Upper lobe of left lung (tissue), 4 donors: ENCODE data around the gene PAPOLA.

Experiments
- EP300 ChIP-seq, 4 donors: sonication (generic); formaldehyde crosslinking; IDR thresholded peaks; one replicate each; pipeline ENCODE4 v1.5.1; 2017; ENCODE audit warnings: antibody characterized with exemption in 4 of 4, control low read depth in 2 of 4
- POLR2A ChIP-seq, 4 donors: fragments of 450-650 bp; IDR thresholded peaks; one replicate each; pipeline ENCODE4 v1.5.1; 2016 to 2017; ENCODE audit warnings: antibody characterized with exemption in 4 of 4, mild to moderate bottlenecking in 2 of 4
- POLR2AphosphoS5 ChIP-seq, 2 donors: sonication (generic); formaldehyde crosslinking; IDR thresholded peaks; one replicate each; pipeline ENCODE4 v1.5.1; 2017; ENCODE audit warnings: antibody characterized with exemption in 2 of 2
- TF ChIP-seq, protein P1 (sequence below), 6 experiments: fragments of 450-650 bp in 4 of 6; fragments of 200-600 bp in 2 of 6; sonication (generic) in 2 of 6; IDR thresholded peaks; one replicate each; pipeline ENCODE4 v1.5.1; 2016 to 2019; ENCODE audit warnings: antibody characterized with exemption in 6 of 6

GRCh38 chr14:96512602-96513397 is 10.6 kb downstream of the PAPOLA start:
- TF ChIP-seq, protein P1, sequence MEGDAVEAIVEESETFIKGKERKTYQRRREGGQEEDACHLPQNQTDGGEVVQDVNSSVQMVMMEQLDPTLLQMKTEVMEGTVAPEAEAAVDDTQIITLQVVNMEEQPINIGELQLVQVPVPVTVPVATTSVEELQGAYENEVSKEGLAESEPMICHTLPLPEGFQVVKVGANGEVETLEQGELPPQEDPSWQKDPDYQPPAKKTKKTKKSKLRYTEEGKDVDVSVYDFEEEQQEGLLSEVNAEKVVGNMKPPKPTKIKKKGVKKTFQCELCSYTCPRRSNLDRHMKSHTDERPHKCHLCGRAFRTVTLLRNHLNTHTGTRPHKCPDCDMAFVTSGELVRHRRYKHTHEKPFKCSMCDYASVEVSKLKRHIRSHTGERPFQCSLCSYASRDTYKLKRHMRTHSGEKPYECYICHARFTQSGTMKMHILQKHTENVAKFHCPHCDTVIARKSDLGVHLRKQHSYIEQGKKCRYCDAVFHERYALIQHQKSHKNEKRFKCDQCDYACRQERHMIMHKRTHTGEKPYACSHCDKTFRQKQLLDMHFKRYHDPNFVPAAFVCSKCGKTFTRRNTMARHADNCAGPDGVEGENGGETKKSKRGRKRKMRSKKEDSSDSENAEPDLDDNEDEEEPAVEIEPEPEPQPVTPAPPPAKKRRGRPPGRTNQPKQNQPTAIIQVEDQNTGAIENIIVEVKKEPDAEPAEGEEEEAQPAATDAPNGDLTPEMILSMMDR (IDR thresholded peaks at IDR 0.05), result no peak
- TF ChIP-seq EP300 (IDR thresholded peaks at IDR 0.05) (no peak), POLR2A (IDR thresholded peaks at IDR 0.05) (no peak), POLR2AphosphoS5 (IDR thresholded peaks at IDR 0.05) (no peak)
